HCT116 (cell line): ENCODE results near the gene USPL1.

Experiments
- CBX3 ChIP-seq: IDR thresholded peaks from 2 replicates; pipeline ENCODE4 v1.6.1; 2012; ENCODE audit warnings: low read depth
- CEBPB ChIP-seq: IDR thresholded peaks from 2 replicates; pipeline ENCODE4 v1.6.1; 2012; ENCODE audit warnings: low read depth
- CTCF ChIP-seq, 3 experiments: fragments of 200-600 bp in 1 of 3; sonication (generic) in 1 of 3; IDR thresholded peaks in 2 of 3; conservative IDR thresholded peaks in 1 of 3; 2 replicates each; pipeline ENCODE4 v1.5.1; 2012 to 2017; ENCODE audit warnings: low read depth in 2 of 3, low read length in 2 of 3, antibody characterized with exemption in 1 of 3, borderline replicate concordance in 1 of 3, control low read depth in 1 of 3, mild to moderate bottlenecking in 1 of 3, mixed read lengths in 1 of 3, mixed run types in 1 of 3, moderate library complexity in 1 of 3; ENCODE audit not compliant: insufficient read depth in 1 of 3
- EZH2 ChIP-seq: fragments of 200-600 bp; sonication (generic); IDR thresholded peaks from 2 replicates; pipeline ENCODE4 v1.6.1; 2017; ENCODE audit warnings: antibody characterized with exemption, mixed run types
- EZH2phosphoT487 ChIP-seq: fragments of 200-600 bp; IDR thresholded peaks from 2 replicates; pipeline ENCODE4 v1.6.1; 2018; ENCODE audit warnings: antibody characterized with exemption, borderline replicate concordance
- POLR2A ChIP-seq: IDR thresholded peaks from 2 replicates; pipeline ENCODE4 v1.7.0; 2011; ENCODE audit warnings: borderline replicate concordance; ENCODE audit not compliant: insufficient read depth, insufficient read length; ENCODE audit errors: extremely low read depth

- TF ChIP-seq CTCF (IDR thresholded peaks at IDR 0.05 in 2 of 3, conservative IDR thresholded peaks at IDR 0.05 in 1 of 3; ENCODE audit: borderline replicate concordance in 1 of 3, insufficient read depth in 1 of 3, low read depth in 2 of 3, low read length in 2 of 3) (no peak), CEBPB (no peak), CBX3 (no peak), EZH2phosphoT487 (no peak), POLR2A (no peak), EZH2 (no peak)
Observed at GRCh38 chr13:30584051-30584731, 33.5 kb upstream of the USPL1 start.
